GM23338 (cell line): ENCODE measurements around the gene PSMC4. TPM values are rescaled to one million over a fixed set of nuclear protein-coding genes. Genes with fewer than 3 reads are reported as not detected.

Experiments used
- ATAC-seq: fragments of 200-7000 bp; cut with Tn5 transposase; 3 replicates; pipeline ENCODE4 v1.9.1; 2020
- DNase-seq: peaks from one replicate; pipeline ENCODE4 v3.0.0-alpha.2; 2015; ENCODE audit warnings: low spot score
- H2AFZ ChIP-seq: fragments of 200-600 bp; sonication (generic); 2 replicates; pipeline ENCODE4 v1.8.0; 2016; ENCODE audit warnings: antibody characterized with exemption, mild to moderate bottlenecking, moderate library complexity
- H3F3A ChIP-seq: fragments of 200-600 bp; sonication (generic); replicated peaks from 2 replicates; pipeline ENCODE4 v1.8.0; 2017; ENCODE audit warnings: antibody characterized with exemption, mixed run types, low read depth
- H3K27ac ChIP-seq: fragments of 200-600 bp; sonication (generic); 2 replicates; pipeline ENCODE4 v1.6.1; 2016; ENCODE audit warnings: low read depth
- H3K27me3 ChIP-seq: fragments of 200-600 bp; sonication (generic); 2 replicates; pipeline ENCODE4 v1.8.0; 2016; ENCODE audit warnings: mild to moderate bottlenecking, mixed run types, moderate library complexity; ENCODE audit not compliant: insufficient read depth
- H3K36me3 ChIP-seq: fragments of 200-600 bp; sonication (generic); 2 replicates; pipeline ENCODE4 v1.8.0; 2016; ENCODE audit warnings: mild to moderate bottlenecking; ENCODE audit not compliant: insufficient read depth
- H3K4me1 ChIP-seq: fragments of 200-600 bp; sonication (generic); 2 replicates; pipeline ENCODE4 v1.8.0; 2016; ENCODE audit warnings: mild to moderate bottlenecking, moderate library complexity; ENCODE audit not compliant: insufficient read depth
- H3K4me2 ChIP-seq: fragments of 200-600 bp; sonication (generic); 2 replicates; pipeline ENCODE4 v1.7.1; 2017; ENCODE audit warnings: mixed run types
- H3K4me3 ChIP-seq: fragments of 200-600 bp; sonication (generic); 2 replicates; pipeline ENCODE4 v1.6.1; 2016; ENCODE audit warnings: mixed run types
- H3K79me2 ChIP-seq: fragments of 200-600 bp; sonication (generic); replicated peaks from 2 replicates; pipeline ENCODE4 v1.8.0; 2017; ENCODE audit warnings: mild to moderate bottlenecking; ENCODE audit not compliant: insufficient read depth
- H3K9me2 ChIP-seq: fragments of 200-600 bp; sonication (generic); 2 replicates; pipeline ENCODE4 v1.8.0; 2017; ENCODE audit not compliant: insufficient read depth
- H4K20me1 ChIP-seq: fragments of 200-600 bp; sonication (generic); replicated peaks from 2 replicates; pipeline ENCODE4 v1.8.0; 2017; ENCODE audit warnings: mild to moderate bottlenecking; ENCODE audit not compliant: insufficient read depth
- H3K27ac Mint-ChIP-seq: 2 replicates; pipeline ENCODE4 v1.8.0; 2020; ENCODE audit warnings: inconsistent platforms, mild to moderate bottlenecking, moderate library complexity, mixed read lengths
- H3K27me3 Mint-ChIP-seq: 3 replicates; pipeline ENCODE4 v1.8.0; 2022; ENCODE audit warnings: low read depth, mild to moderate bottlenecking, moderate library complexity, mixed read lengths, inconsistent platforms; ENCODE audit not compliant: insufficient read depth, poor library complexity
- H3K36me3 Mint-ChIP-seq: 3 replicates; pipeline ENCODE4 v1.8.0; 2021; ENCODE audit warnings: low read depth, mild to moderate bottlenecking, inconsistent platforms, moderate library complexity, mixed read lengths
- H3K4me1 Mint-ChIP-seq: 3 replicates; pipeline ENCODE4 v1.8.0; 2020; ENCODE audit warnings: mild to moderate bottlenecking, inconsistent platforms, mixed read lengths
- H3K4me3 Mint-ChIP-seq: 3 replicates; pipeline ENCODE4 v1.8.0; 2021; ENCODE audit warnings: moderate library complexity, mild to moderate bottlenecking, inconsistent platforms, mixed read lengths
- H3K9me3 Mint-ChIP-seq: 3 replicates; pipeline ENCODE4 v1.8.0; 2020; ENCODE audit warnings: moderate library complexity, mild to moderate bottlenecking, inconsistent platforms, mixed read lengths
- CREB1 ChIP-seq: fragments of 250-450 bp; sonication (Bioruptor Pico); IDR thresholded peaks from 2 replicates; pipeline ENCODE4 v1.5.0; 2020; ENCODE audit warnings: low read depth, mild to moderate bottlenecking, moderate library complexity
- ETS1 ChIP-seq: IDR thresholded peaks from 2 replicates; pipeline ENCODE4 v1.6.1; 2016; ENCODE audit warnings: antibody characterized with exemption
- EZH2phosphoT487 ChIP-seq: fragments of 200-600 bp; sonication (generic); IDR thresholded peaks from one replicate; pipeline ENCODE4 v1.8.1; 2018; ENCODE audit warnings: antibody characterized with exemption; ENCODE audit not compliant: unreplicated experiment
- NANOG ChIP-seq: IDR thresholded peaks from 2 replicates; pipeline ENCODE4 v1.6.1; 2016; ENCODE audit warnings: antibody characterized with exemption, borderline replicate concordance
- POLR2AphosphoS5 ChIP-seq: IDR thresholded peaks from 2 replicates; pipeline ENCODE4 v1.6.1; 2016; ENCODE audit warnings: antibody characterized with exemption, low read depth
- REST ChIP-seq: IDR thresholded peaks from one replicate; pipeline ENCODE4 v1.6.1; 2018; ENCODE audit warnings: antibody characterized with exemption; ENCODE audit not compliant: unreplicated experiment
- STAT1 ChIP-seq: IDR thresholded peaks from one replicate; pipeline ENCODE4 v1.6.1; 2016; ENCODE audit warnings: antibody characterized with exemption; ENCODE audit not compliant: unreplicated experiment
- ZNF114 ChIP-seq: fragments of 250-450 bp; sonication (Bioruptor Pico); IDR thresholded peaks from 2 replicates; pipeline ENCODE4 v1.5.0; 2020; ENCODE audit warnings: mild to moderate bottlenecking, moderate library complexity
- ZNF462 ChIP-seq: fragments of 250-450 bp; sonication (Bioruptor Pico); IDR thresholded peaks from 2 replicates; pipeline ENCODE4 v1.5.0; 2020; ENCODE audit warnings: mild to moderate bottlenecking, moderate library complexity
- polyA plus RNA-seq: library from polyadenylated mRNA; unstranded; fragments of >200 nt; fragmentation: Nextera tagmentation; extraction: Ambion mirVana; gene quantifications from 2 replicates; pipeline ENCODE4 v1.2.1, GENCODE V29; 2016
- total RNA-seq: library from RNA; depleted of rRNA; stranded (reverse); fragments of >200 nt; shearing (Covaris generic); gene quantifications from 2 replicates; pipeline ENCODE4 v1.2.3, GENCODE V29; 2014
- TF ChIP-seq, protein P1 (sequence below), 2 experiments: fragments of 200-600 bp in 1 of 2; sonication (generic) in 1 of 2; conservative IDR thresholded peaks; 2 replicates each; pipeline versions ENCODE4 v1.5.1 to v1.6.1; 2016 to 2017; ENCODE audit warnings: antibody characterized with exemption in 2 of 2, low read depth in 2 of 2, mild to moderate bottlenecking in 2 of 2, moderate library complexity in 1 of 2

Gene PSMC4
- total and polyA plus RNA-seq, 2 experiments from 2014 or later = 135 to 147 TPM

DNA sequence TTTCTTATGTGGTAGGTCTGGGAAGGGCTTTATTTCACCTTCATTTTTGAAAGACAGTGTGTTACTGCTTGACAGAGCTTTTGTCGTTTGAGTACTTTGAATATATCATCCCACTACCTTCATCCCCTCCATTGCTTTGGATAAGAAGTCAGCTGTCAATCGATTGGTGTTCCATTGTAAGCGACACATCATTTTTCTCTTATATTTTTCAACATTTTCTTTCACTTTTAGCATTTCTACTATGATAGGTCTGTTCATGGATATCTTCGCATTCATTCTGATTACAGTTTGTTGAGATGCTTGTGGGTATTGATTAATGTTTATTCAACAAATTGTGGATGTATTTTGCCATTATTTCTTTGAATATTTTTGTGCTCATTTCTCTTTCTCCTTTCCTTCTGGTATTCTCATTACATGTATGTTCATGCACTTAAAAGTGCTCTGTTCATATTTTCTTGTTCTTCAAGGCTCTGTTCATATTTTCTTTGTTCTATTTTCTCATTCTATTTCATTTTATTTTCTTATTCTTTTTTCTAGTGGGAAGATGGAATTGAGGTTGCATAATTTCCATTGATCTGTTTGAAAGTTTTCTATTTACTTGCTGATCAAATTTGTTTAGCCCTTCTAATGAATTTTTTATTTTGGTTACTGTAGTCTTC, 55.1 kb downstream of the PSMC4 start (continued):
- TF ChIP-seq REST (no peak), NANOG (no peak), POLR2AphosphoS5 (no peak), ETS1 (no peak), STAT1 (no peak)

DNA sequence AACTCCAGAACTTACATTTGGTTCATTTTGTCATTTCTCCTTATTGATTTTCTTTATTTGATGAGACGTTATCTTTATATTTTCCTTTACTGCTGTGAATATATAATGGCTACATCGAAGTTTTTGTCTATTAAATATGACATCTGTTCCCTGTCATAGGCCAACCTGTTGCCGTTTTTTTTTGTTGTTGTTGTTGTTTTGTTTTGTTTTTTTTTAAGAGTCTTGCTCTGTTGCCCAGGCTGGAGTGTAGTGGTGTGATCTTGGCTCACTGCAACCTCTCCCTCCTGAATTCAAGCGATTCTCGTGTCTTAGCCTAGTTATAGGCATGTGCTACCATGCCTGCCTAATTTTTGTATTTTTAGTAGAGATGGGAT, 55.6 kb downstream of the PSMC4 start:
- H3K4me1 ChIP-seq = no peaks in the 10 kb centered on the region
- no peak overlapping the region for H3K4me3 ChIP-seq
- H3K4me3 Mint-ChIP-seq = no peak overlapping the region
- no peak overlapping the region for H2AFZ ChIP-seq
- peaks cover 71% of the 10 kb centered on the region for H3K36me3 Mint-ChIP-seq
- H4K20me1 ChIP-seq = no peaks in the 10 kb centered on the region
- H3K27ac ChIP-seq = no peak overlapping the region
- no peaks in the 10 kb centered on the region for H3K9me2 ChIP-seq
- no peak for DNase-seq
- H3K4me2 ChIP-seq = no peak overlapping the region
- H3F3A ChIP-seq = no peaks in the 10 kb centered on the region
- no peak for ATAC-seq
- H3K4me1 Mint-ChIP-seq = no peaks in the 10 kb centered on the region
- H3K36me3 ChIP-seq = peaks cover 5% of the 10 kb centered on the region
- no peaks in the 10 kb centered on the region for H3K79me2 ChIP-seq
- H3K27me3 ChIP-seq = no peaks in the 10 kb centered on the region
- H3K9me3 Mint-ChIP-seq = peaks cover 97% of the 10 kb centered on the region
- H3K27me3 Mint-ChIP-seq = peaks cover 4% of the 10 kb centered on the region
- no peak overlapping the region for H3K27ac Mint-ChIP-seq
- TF ChIP-seq, protein P1, sequence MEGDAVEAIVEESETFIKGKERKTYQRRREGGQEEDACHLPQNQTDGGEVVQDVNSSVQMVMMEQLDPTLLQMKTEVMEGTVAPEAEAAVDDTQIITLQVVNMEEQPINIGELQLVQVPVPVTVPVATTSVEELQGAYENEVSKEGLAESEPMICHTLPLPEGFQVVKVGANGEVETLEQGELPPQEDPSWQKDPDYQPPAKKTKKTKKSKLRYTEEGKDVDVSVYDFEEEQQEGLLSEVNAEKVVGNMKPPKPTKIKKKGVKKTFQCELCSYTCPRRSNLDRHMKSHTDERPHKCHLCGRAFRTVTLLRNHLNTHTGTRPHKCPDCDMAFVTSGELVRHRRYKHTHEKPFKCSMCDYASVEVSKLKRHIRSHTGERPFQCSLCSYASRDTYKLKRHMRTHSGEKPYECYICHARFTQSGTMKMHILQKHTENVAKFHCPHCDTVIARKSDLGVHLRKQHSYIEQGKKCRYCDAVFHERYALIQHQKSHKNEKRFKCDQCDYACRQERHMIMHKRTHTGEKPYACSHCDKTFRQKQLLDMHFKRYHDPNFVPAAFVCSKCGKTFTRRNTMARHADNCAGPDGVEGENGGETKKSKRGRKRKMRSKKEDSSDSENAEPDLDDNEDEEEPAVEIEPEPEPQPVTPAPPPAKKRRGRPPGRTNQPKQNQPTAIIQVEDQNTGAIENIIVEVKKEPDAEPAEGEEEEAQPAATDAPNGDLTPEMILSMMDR (conservative IDR thresholded peaks at IDR 0.05; ENCODE audit: low read depth in 2 of 2) = no peak
- TF ChIP-seq CREB1 (CRISPR knock-in tag) (no peak), ZNF114 (CRISPR knock-in tag) (no peak), EZH2phosphoT487 (no peak), NANOG (no peak), POLR2AphosphoS5 (no peak), ZNF462 (no peak)
